ENCODE data around the gene NAPB.

- TF ChIP-seq EZH2 (IDR thresholded peaks at IDR 0.05), result no peak
- TF ChIP-seq POLR2AphosphoS5 (IDR thresholded peaks at IDR 0.05; ENCODE audit: borderline replicate concordance, low read depth, low read length), result no peak
These were observed 1.7 kb downstream of the NAPB start for GRCh38 chr20:23419657-23419994.

Measured in SK-N-MC (cell line).